Measurements from ENCODE around the gene DAPK2.

The DAPK2 gene

GRCh38 chr15:63881431-63881830 lies 164.9 kb downstream of the DAPK2 start:
- Histone ChIP-seq H2AFZ (ENCODE audit: low read depth) (no peak overlapping the region), H3K9ac (no peak overlapping the region), H3K4me2 (no peak overlapping the region), H3K79me2 (ENCODE audit: insufficient read depth, low read depth) (no peaks in the 10 kb centered on the region), H3K4me3 (IDR thresholded peaks at IDR 0.05; ENCODE audit: insufficient read depth, low read depth, low read length) (no peak overlapping the region), H3K27ac (no peak overlapping the region), H3K4me1 (ENCODE audit: low read depth, poor library complexity, severe bottlenecking) (peaks cover 5% of the 10 kb centered on the region), H3K27me3 (ENCODE audit: insufficient read depth, low read depth) (no peaks in the 10 kb centered on the region), H4K20me1 (ENCODE audit: insufficient read depth) (no peaks in the 10 kb centered on the region), H3K36me3 (ENCODE audit: insufficient read depth) (no peaks in the 10 kb centered on the region)
- TF ChIP-seq CTCF (conservative IDR thresholded peaks at IDR 0.05; ENCODE audit: low read depth, low read length), result no peak

- Histone ChIP-seq H3K4me3 (IDR thresholded peaks at IDR 0.05; ENCODE audit: insufficient read depth, low read depth, low read length) (no peak overlapping the region), H4K20me1 (ENCODE audit: insufficient read depth) (no peaks in the 10 kb centered on the region), H3K27me3 (ENCODE audit: insufficient read depth, low read depth) (no peaks in the 10 kb centered on the region), H3K4me2 (no peak overlapping the region), H3K4me1 (ENCODE audit: low read depth, poor library complexity, severe bottlenecking) (peaks cover 5% of the 10 kb centered on the region), H2AFZ (ENCODE audit: low read depth) (no peak overlapping the region), H3K9ac (no peak overlapping the region), H3K79me2 (ENCODE audit: insufficient read depth, low read depth) (no peaks in the 10 kb centered on the region), H3K27ac (no peak overlapping the region), H3K36me3 (ENCODE audit: insufficient read depth) (no peaks in the 10 kb centered on the region)
- TF ChIP-seq CTCF (conservative IDR thresholded peaks at IDR 0.05; ENCODE audit: low read depth, low read length), result no peak
Measured at GRCh38 chr15:63880744-63881143, 165.5 kb downstream of the DAPK2 start.

GRCh38 chr15:63879995-63880394 lies 166.3 kb downstream of the DAPK2 start:
- Histone ChIP-seq H3K27me3 (ENCODE audit: insufficient read depth, low read depth) (no peaks in the 10 kb centered on the region), H3K4me1 (ENCODE audit: low read depth, poor library complexity, severe bottlenecking) (peaks cover 5% of the 10 kb centered on the region), H3K36me3 (ENCODE audit: insufficient read depth) (no peaks in the 10 kb centered on the region), H3K9ac (no peak overlapping the region), H3K27ac (no peak overlapping the region), H3K4me2 (no peak overlapping the region), H2AFZ (ENCODE audit: low read depth) (no peak overlapping the region), H4K20me1 (ENCODE audit: insufficient read depth) (no peaks in the 10 kb centered on the region), H3K4me3 (IDR thresholded peaks at IDR 0.05; ENCODE audit: insufficient read depth, low read depth, low read length) (no peak overlapping the region), H3K79me2 (ENCODE audit: insufficient read depth, low read depth) (no peaks in the 10 kb centered on the region)
- no peak for TF ChIP-seq CTCF (conservative IDR thresholded peaks at IDR 0.05; ENCODE audit: low read depth, low read length)

DNA sequence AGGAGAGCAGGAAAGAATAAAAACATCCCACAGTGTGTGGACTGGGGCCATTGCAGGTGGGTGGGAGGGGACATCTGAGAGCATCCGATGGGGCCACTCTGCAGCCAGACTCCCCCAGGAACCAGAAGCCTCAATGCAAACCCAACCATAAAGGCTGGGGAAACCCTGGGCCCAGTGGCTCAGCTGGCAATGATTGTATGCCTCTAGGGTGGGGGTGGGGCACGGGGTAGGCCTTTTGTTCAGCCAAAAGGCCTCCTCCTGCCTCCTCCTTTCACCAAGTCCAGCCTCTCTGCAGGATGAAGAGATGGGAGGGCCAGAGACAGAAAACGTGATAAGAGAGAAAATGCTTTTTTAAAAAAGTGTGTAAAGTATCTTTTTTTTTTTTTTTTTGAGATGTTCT lies 167.1 kb downstream of the DAPK2 start:
- H3K4me2 ChIP-seq, result no peak overlapping the region

More for the DNA sequence above, 167.1 kb downstream of the DAPK2 start:
- Histone ChIP-seq H3K36me3 (ENCODE audit: insufficient read depth) (no peaks in the 10 kb centered on the region), H2AFZ (ENCODE audit: low read depth) (no peak overlapping the region), H3K4me1 (ENCODE audit: low read depth, poor library complexity, severe bottlenecking) (peaks cover 5% of the 10 kb centered on the region), H3K27ac (no peak overlapping the region), H3K4me3 (IDR thresholded peaks at IDR 0.05; ENCODE audit: insufficient read depth, low read depth, low read length) (no peak overlapping the region), H3K27me3 (ENCODE audit: insufficient read depth, low read depth) (no peaks in the 10 kb centered on the region), H4K20me1 (ENCODE audit: insufficient read depth) (no peaks in the 10 kb centered on the region), H3K9ac (no peak overlapping the region), H3K79me2 (ENCODE audit: insufficient read depth, low read depth) (no peaks in the 10 kb centered on the region)
- TF ChIP-seq CTCF (conservative IDR thresholded peaks at IDR 0.05; ENCODE audit: low read depth, low read length), result no peak

All from KMS-11 (cell line).